Measurements from ENCODE around the gene DENND2C. TPM values are rescaled to one million over a fixed set of nuclear protein-coding genes. Genes with fewer than 3 reads are reported as not detected.

DENND2C gene
- total and polyA plus RNA-seq, 2 donors (not counting 1 experiment from before 2014, with no cell fraction given), result 1.3 to 1.7 TPM

GRCh38 chr1:114700036-114700600, 30.3 kb upstream of the DENND2C start:
- H3K27me3 ChIP-seq (ENCODE audit: control insufficient read depth, insufficient read depth, low read length), result peaks cover 2% of the 10 kb centered on the region
- no peaks in the 10 kb centered on the region for H3K9me3 ChIP-seq (ENCODE audit: control insufficient read depth, insufficient read depth, low read depth, low read length)
- no peaks in the 10 kb centered on the region for H3K36me3 ChIP-seq (ENCODE audit: control insufficient read depth, insufficient read depth, low read length)
- H4K20me1 ChIP-seq (ENCODE audit: control insufficient read depth, extremely low read depth, insufficient read depth, low read length), result no peaks in the 10 kb centered on the region
- DNase-seq (ENCODE audit: low read depth in 2 of 2), result peak in 1 of 2 donors; percentile 65
- H3K4me2 ChIP-seq (ENCODE audit: extremely low read depth, insufficient read depth, low read length), result no peak overlapping the region
- no peaks in the 10 kb centered on the region for H3K4me1 ChIP-seq (ENCODE audit: control insufficient read depth, extremely low read depth, insufficient read depth, low read length)
- H3K27ac ChIP-seq (ENCODE audit: insufficient read depth, low read length), result no peak overlapping the region
- H3K9ac ChIP-seq (ENCODE audit: insufficient read depth, low read length), result no peak overlapping the region
- H3K79me2 ChIP-seq (ENCODE audit: control insufficient read depth, insufficient read depth, low read length), result no peaks in the 10 kb centered on the region
- H2AFZ ChIP-seq (ENCODE audit: low read length), result no peak overlapping the region
- H3K4me3 ChIP-seq (replicated peaks in 1 of 4; ENCODE audit: control extremely low read depth in 1 of 4, insufficient read depth in 1 of 4, low read depth in 3 of 4, low read length in 4 of 4), result no peak overlapping the region
- no peak for TF ChIP-seq EZH2 (IDR thresholded peaks at IDR 0.05; ENCODE audit: low read length, missing control alignments)
- no peak for TF ChIP-seq CTCF (conservative IDR thresholded peaks at IDR 0.05 in 1 of 2, IDR thresholded peaks at IDR 0.05 in 1 of 2; ENCODE audit: low read depth in 1 of 2, low read length in 2 of 2)

GRCh38 chr1:114696810-114697209, 27.0 kb upstream of the DENND2C start:
- Histone ChIP-seq H3K4me3 (replicated peaks in 1 of 4; ENCODE audit: control extremely low read depth in 1 of 4, insufficient read depth in 1 of 4, low read depth in 3 of 4, low read length in 4 of 4) (no peak overlapping the region), H3K27me3 (ENCODE audit: control insufficient read depth, insufficient read depth, low read length) (peaks cover 2% of the 10 kb centered on the region), H3K4me2 (ENCODE audit: extremely low read depth, insufficient read depth, low read length) (no peak overlapping the region), H3K9me3 (ENCODE audit: control insufficient read depth, insufficient read depth, low read depth, low read length) (no peaks in the 10 kb centered on the region), H2AFZ (ENCODE audit: low read length) (no peak overlapping the region), H3K27ac (ENCODE audit: insufficient read depth, low read length) (no peak overlapping the region), H3K79me2 (ENCODE audit: control insufficient read depth, insufficient read depth, low read length) (no peaks in the 10 kb centered on the region), H3K36me3 (ENCODE audit: control insufficient read depth, insufficient read depth, low read length) (no peaks in the 10 kb centered on the region), H3K4me1 (ENCODE audit: control insufficient read depth, extremely low read depth, insufficient read depth, low read length) (no peaks in the 10 kb centered on the region), H3K9ac (ENCODE audit: insufficient read depth, low read length) (no peak overlapping the region), H4K20me1 (ENCODE audit: control insufficient read depth, extremely low read depth, insufficient read depth, low read length) (no peaks in the 10 kb centered on the region)
- TF ChIP-seq CTCF (conservative IDR thresholded peaks at IDR 0.05 in 1 of 2, IDR thresholded peaks at IDR 0.05 in 1 of 2; ENCODE audit: low read depth in 1 of 2, low read length in 2 of 2), result no peak
- no peak for TF ChIP-seq EZH2 (IDR thresholded peaks at IDR 0.05; ENCODE audit: low read length, missing control alignments)
- no peak for DNase-seq (ENCODE audit: low read depth in 2 of 2)

- H3K79me2 ChIP-seq (ENCODE audit: control insufficient read depth, insufficient read depth, low read length), result no peaks in the 10 kb centered on the region
- H4K20me1 ChIP-seq (ENCODE audit: control insufficient read depth, extremely low read depth, insufficient read depth, low read length), result no peaks in the 10 kb centered on the region
- no peaks in the 10 kb centered on the region for H3K4me1 ChIP-seq (ENCODE audit: control insufficient read depth, extremely low read depth, insufficient read depth, low read length)
- no peak within 1 kb of the TSS for H3K27ac ChIP-seq (ENCODE audit: insufficient read depth, low read length)
- H3K9ac ChIP-seq (ENCODE audit: insufficient read depth, low read length), result no peak within 1 kb of the TSS
- H2AFZ ChIP-seq (ENCODE audit: low read length), result no peak within 1 kb of the TSS
- H3K4me3 ChIP-seq (replicated peaks in 1 of 4; ENCODE audit: control extremely low read depth in 1 of 4, insufficient read depth in 1 of 4, low read depth in 3 of 4, low read length in 4 of 4), result no peak within 1 kb of the TSS
- H3K36me3 ChIP-seq (ENCODE audit: control insufficient read depth, insufficient read depth, low read length), result no peaks in the 10 kb centered on the region
- peak; percentile 12 to 75 for DNase-seq (ENCODE audit: low read depth in 2 of 2)
- H3K4me2 ChIP-seq (ENCODE audit: extremely low read depth, insufficient read depth, low read length), result no peak within 1 kb of the TSS
- H3K9me3 ChIP-seq (ENCODE audit: control insufficient read depth, insufficient read depth, low read depth, low read length), result no peaks in the 10 kb centered on the region
- peaks cover 2% of the 10 kb centered on the region for H3K27me3 ChIP-seq (ENCODE audit: control insufficient read depth, insufficient read depth, low read length)
- no peak for TF ChIP-seq EZH2 (IDR thresholded peaks at IDR 0.05; ENCODE audit: low read length, missing control alignments)
- no peak for TF ChIP-seq CTCF (conservative IDR thresholded peaks at IDR 0.05 in 1 of 2, IDR thresholded peaks at IDR 0.05 in 1 of 2; ENCODE audit: low read depth in 1 of 2, low read length in 2 of 2)
These were observed 25.7 kb upstream of the DENND2C start, which contains the start of gene AMPD1 for GRCh38 chr1:114695430-114696058. AMPD1 (minus strand) TSS chr1:114695546; CDS start chr1:114695471, 75 bp downstream.
